GM12892 (cell line): Measurements from ENCODE around the gene CLCN1.

Experiments used
- POLR2A ChIP-seq: IDR thresholded peaks from 2 replicates; pipeline ENCODE4 v1.6.1; 2011; ENCODE audit warnings: low read depth, low read length, control low read depth
- TAF1 ChIP-seq: IDR thresholded peaks from 2 replicates; pipeline ENCODE4 v1.6.1; 2011; ENCODE audit warnings: low read depth, mild to moderate bottlenecking, control low read depth, low read length, borderline replicate concordance

GRCh38 chr7:143382791-143383641 is 67.1 kb downstream of the CLCN1 start:
- no peak for TF ChIP-seq TAF1
- TF ChIP-seq POLR2A: 0 out of 2 replicates have a peak, but pooled peaks have one; percentile 20
